GM21447 (cell line): ENCODE data around the gene ARHGAP23.
"Not testable (repeated sequence)": the region's sequence is repeated elsewhere in the genome, so short reads cannot be mapped to it uniquely, and the experiment has no call there.

Experiments
- ATAC-seq: cut with Tn5 transposase; IDR thresholded peaks from one replicate; pipeline ENCODE4 v1.9.1; 2021; ENCODE audit not compliant: unreplicated experiment

ARHGAP23 gene

DNA sequence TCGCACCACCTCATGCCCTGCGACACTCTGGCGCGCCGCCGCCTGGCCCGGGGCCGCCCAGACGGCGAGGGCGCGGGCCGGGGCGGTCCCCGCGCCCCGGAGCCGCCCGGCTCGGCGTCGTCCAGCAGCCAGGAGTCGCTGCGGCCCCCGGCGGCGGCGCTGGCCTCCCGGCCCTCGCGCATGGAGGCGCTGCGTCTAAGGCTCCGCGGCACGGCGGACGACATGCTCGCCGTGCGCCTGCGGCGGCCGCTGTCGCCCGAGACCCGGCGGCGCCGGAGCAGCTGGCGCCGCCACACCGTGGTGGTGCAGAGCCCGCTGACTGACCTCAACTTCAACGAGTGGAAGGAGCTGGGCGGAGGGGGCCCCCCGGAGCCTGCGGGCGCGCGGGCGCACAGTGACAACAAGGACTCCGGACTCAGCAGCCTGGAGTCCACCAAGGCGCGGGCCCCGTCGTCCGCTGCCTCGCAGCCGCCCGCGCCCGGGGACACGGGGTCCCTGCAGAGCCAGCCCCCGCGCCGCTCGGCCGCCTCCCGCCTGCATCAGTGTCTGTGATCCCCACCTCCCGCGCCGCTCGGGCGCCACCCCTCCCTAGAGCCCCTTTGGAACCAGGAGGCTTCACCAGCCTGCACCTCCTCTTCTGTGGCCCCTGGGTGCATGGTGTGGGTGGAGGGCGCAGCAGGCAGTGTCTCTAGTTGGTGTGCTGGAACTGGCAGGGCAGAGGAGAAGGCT, 82.3 kb downstream of the ARHGAP23 start:
- no peak for ATAC-seq

DNA sequence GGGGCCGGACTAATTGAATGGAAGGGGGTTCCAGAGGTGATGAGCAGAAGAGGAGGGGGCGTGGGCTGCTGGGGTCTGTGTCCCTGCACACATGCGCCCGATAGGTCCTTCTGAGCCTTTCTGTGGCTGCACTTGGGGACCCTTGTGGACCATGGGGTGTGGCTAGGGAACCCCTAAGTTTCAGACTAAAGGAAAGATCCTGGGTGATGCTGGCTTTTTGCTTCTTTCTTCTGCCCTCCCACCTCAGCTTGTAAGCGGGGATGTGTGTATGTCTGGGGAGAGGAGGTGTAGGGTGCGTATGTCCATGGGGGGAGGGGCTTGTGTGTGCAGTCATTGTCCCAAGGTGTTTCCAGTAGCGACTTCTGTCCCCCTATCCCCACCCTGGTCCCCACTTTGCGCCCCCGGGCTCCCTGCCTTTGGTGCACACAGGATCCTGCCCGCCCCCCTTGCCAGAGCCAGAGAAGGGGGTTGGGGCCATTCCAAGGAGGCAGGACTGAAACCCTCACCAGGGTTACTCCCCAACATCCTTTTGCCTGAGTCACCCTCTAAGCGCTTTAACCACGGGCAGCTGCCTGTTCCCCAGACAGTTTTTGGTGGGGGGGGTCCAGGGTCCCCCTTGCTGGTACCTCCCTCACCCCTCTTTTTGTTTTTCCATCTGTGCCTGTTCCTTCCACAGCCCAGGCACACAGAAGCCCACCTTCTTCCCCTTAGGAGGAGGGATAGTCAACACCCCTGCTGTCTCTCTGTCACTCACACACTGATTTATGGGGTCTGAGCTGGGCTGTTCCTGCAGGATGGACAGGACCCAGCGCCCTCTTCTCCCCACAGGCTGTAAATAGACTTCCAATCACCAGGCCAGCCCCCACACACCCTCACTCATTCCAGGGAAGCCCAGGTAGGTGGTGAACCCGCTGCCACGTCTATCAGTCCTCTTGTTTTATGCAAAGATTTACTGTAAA, 83.2 kb downstream of the ARHGAP23 start:
- ATAC-seq: no peak

DNA sequence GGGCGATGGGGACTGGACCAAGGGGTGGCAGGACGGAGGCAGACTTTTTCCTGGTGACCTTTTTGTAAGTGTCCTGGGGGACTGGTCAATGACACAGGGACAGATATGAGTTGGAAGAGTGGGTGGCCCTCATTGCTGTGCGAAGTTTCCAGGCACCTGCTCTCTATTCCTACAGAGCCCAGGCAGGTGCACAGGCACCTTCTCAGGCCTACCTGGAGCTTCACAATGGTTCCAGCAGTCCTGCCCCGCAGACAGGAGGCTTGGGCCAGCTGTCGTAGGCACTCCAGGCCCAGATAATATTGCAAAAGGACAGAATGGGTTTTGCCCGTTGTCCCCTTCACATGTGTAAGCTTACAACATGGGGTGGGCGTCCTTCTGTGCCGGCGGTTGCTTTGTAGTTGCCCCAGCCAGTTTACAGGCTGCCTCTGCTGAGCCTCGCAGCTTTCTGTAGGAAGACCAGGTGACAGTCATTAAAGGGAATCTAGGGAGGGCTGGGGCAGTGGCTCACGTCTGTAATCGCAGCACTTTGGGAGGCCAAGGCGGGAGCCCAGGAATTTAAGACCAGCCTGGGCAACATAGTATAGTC, 84.3 kb downstream of the ARHGAP23 start:
- ATAC-seq: no peak

DNA sequence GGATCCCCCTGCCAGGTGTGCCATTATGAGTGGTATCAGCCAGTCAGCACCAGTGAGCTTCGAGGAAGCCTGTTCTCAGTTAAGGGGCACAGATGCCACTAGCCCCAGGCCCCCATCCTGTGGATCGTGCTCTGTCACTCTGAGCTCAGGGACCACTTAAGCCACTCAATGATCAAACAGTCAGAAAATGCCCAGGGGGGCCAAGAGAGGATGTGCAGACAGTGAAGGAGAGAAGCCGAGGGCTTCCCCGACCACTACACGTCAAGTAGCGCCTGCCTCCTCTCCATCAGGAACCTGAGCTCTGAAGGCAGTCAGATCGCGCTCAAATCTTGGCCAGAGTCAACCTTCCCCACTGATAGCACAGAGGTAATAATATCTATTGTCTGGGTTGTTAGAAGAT, 98.3 kb downstream of the ARHGAP23 start:
- ATAC-seq: not testable (repeated sequence)

DNA sequence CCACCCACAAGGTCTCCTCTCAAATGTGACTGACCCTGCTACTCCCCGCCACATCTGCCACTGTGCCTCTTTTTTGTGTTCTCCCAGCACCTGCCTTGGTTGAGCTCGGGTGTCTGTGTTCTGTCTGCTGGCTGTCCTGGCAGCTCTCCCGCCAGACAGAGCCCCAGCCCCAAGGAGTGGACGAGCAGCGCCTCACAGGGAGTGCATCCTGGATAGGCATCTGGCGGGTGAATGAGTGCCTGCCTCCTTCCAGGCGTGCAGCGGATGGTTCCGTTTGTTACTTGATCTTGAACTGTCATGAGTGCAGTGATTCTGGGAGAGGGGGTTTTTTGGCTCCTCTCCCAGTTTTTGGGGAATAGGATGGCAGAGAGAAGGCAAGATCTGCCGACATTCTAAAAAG, 99.9 kb downstream of the ARHGAP23 start:
- not testable (repeated sequence) for ATAC-seq

DNA sequence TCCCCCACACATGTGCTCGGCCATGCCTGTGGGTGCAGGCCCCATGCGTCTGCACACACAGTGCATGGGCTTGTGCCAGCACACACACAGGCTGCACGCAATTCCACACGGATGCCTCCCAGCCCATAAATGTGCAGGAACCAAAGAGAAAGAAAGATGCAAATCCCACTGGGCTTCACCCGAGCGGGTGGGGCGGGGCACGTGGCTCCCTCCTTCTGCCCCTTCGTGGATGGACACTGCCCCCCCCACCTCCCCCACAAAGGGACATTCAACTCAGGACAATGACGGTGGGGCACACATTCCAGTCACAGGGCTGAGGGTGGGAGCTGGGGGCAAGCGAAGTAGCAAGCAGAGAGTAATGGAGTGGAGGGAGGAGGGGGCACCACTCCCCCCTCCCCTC, 102.6 kb downstream of the ARHGAP23 start:
- ATAC-seq: not testable (repeated sequence)

DNA sequence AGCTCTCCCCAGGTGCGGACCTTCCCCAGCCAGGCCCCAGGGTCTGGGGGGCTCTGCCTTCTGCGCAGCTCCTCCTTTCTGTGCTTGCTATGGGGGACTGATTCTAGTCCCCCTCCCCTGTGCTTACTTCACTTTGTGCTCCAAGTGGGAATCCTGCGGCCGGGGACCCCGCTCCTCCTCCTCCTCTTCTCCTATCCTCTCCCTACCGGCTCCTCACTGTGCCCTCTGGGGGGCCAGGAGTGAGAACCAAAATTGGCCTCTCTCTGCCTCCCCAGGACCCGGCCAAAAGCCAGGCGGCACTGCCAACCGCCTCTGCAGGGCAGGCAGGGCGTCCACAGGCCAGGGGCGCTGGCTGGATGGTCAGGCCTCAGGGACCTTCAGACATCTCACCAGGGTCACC, 103.5 kb downstream of the ARHGAP23 start:
- ATAC-seq: not testable (repeated sequence)

DNA sequence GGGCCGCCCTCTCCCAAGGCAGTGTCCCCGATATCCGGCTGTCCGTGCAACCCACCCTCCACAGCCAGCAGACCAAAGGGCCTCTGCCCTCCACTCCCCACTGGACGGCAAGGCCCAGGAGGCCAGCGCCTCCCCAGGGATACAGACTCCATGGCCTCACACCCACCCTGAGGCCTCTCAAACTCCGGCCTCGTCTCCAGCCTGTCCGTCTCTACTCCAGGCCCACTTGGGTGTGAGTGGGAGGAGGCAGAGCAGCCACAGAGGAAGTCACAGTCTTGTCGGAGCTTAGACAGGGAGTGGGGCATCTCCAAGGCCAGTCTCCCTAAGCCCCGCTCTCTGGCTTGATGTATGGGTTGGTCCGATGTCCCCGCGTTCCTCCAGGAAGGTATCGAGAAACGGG, 104.2 kb downstream of the ARHGAP23 start:
- ATAC-seq: no peak

DNA sequence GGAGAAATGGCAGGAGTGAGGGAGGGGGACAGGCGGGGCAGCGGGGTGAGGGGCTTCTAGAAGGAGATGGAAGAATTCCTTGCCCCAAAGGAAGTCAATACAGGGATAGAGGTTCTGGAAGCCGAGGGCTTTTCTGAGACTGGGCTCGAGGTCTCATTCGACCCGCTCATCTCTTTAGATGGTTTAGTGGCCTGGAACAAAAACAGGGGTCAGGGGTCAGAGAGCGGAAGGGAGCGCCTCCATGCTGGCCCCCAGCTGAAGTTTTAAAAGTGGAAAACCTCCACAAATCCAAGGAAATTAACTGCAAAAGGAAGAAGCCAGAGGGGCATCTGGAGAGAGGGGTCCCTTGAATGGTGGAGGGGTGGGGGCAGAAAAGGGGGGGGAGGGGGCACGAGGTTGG, 105.0 kb downstream of the ARHGAP23 start:
- no peak for ATAC-seq

DNA sequence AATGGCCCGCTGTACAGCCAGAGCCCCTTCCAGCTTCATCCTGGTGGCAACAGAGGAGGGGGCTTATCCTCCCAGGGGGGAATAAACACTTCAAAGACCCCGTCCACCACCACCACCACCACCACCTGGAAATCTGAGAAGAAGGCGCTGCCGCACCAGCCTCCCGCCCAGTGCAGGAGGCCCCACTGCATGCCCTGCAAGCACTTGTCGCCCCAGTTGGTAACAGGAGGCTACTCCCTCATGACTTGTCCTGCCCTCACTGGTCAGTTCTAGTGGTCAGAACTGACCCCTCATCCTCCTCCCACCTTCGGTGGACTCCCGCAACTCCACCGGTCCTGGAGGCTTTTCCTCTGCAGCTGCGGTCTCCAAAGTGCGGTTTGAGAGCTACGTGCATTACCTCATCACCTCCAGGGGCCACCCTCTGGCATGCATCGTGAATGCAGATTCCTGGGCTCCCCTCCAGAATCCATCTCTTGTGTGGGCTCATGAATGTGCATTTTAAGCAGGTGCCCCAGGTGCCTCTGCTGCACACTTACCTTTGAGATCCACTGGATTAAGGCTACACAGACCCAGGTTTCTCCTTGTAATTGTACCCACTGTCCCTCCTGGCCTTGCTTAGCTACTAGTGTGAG, 105.7 kb downstream of the ARHGAP23 start:
- no peak for ATAC-seq

DNA sequence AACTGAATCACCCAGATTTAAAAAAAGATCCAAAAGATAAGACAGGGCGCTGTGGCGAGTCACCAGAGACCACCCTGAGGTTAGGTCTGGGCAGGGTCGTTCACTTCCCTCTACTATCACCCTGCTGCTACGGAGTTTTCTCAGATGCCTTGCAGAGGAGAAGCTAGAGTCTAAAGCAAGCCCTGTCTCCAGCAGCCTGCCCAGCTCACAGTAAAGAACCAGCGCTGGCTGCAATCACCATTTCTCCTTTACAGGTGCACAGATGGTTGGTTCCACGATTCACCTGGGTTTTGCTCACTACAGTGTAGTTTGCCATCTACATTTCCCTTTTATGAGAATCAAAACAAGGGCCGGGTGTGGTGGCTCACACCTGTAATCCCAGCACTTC, 106.2 kb downstream of the ARHGAP23 start:
- no peak for ATAC-seq

DNA sequence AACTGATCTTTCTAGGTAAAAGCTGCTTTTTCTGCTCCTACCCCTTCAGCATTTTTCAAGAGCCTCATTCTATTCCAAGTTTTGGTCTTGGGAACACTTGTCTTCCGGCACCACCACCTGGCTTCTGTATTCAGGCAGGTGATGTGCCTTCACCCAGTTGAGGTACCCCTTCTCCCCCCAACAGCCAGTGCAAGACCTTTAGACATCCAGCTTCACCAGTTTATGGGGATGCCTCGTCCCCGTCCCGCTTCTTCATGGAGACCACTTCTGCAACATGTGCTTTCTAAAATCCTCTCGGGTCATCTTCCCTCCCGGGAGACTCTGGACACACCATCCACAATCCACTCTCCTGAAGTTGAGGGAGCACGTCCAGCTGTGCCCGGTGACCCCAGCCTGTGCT, 107.6 kb downstream of the ARHGAP23 start:
- no peak for ATAC-seq

DNA sequence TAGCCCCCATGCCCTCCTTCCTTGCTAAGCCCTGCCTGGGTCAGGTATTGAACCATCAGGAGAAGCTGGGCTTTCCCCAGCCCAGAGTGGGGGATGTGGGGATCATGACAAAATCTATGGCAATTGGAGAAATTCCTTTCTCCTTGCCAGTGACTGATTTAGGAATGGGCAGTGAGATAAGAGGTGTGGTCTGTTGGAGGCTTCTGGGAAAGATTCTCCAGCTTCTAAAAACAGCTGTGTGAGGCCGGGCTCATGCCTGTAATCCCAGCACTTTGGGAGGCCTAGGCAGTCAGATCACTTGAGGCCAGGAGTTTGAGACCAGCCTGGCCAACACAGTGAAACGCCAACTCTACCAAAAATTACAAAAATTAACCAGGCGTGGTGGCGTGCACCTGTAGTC, 108.4 kb downstream of the ARHGAP23 start:
- ATAC-seq: no peak

DNA sequence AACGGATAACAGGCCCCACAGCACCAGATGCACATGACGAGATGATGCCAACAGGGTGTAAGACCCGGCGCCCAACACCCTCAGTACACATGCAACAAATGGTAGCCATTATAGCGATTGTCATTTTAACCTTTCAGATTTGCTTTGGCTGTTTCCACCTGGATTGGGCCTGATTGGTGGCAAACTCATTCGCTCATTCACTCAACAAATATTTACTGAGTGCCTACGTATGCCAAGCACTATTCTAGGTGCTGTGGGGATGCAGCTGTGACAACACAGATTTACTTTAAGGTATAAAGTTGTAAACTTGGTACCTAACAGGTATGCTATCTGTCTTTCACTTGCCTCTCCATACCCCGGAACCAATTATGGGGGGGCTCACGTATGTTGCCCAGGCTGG, 110.6 kb downstream of the ARHGAP23 start:
- no peak for ATAC-seq

DNA sequence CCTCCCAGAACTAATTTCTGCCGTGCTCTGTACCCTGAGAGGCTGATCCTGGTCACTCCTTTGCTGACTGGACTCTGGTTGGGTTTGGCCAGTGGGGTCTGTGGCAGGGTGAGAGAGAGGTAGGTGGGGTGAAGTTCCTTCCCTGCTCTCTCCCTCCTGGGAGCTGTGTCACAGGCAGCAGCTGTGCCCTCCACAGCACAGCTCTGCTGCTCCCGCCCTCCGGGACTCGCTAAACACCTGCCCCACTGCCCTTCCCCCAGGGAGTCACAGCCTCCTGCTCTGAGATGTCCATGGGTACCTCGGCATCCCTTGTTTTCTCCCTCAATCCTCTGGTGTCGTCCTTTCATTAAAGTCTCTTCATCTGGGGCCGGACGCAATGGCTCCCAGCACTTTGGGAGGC, 111.1 kb downstream of the ARHGAP23 start:
- no peak for ATAC-seq

DNA sequence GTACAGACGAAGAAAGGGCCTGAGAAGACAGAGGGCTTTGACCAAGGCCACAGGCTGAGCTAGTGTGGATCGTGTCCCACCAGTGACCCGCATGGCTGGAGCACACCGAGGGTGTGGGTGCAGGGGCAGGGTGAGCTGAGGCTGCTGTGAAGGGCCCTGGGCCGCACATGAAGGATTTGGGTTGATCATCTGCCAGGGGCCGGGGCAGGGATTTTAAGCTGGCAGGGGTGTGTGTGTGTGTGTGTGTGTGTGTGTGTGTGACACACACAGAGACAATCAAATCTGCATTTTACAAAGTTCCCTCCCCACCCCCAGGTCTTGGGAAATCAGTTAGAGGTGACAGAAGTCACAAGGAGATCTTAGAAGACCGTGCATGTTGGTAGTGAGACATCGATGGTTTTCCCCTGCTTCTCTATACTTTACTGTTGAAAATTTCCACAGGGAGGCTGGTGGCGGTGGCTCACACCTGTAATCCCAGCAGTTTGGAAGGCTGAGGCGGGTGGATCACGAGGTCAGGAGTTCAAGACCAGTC, 112.3 kb downstream of the ARHGAP23 start:
- no peak for ATAC-seq

DNA sequence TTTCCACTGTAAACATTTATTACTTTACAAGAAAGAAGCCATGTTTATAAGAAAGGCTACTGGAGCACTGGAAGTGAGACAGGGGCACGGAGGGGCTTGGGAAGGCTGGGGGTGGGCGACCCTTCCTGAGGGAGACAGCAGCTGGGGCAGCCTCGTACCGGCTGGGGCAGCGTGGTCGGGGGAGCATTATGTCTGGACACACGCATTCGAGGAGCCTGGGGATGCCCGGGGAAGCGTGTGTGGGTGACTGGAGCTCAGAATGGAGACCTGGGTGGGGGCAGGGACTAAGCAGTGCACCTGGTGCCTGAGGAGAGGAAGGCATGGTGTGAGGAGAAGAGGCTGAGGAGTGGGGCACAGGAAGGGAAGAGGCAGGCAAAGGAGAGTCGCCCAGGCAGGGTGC, 113.0 kb downstream of the ARHGAP23 start:
- ATAC-seq: no peak

DNA sequence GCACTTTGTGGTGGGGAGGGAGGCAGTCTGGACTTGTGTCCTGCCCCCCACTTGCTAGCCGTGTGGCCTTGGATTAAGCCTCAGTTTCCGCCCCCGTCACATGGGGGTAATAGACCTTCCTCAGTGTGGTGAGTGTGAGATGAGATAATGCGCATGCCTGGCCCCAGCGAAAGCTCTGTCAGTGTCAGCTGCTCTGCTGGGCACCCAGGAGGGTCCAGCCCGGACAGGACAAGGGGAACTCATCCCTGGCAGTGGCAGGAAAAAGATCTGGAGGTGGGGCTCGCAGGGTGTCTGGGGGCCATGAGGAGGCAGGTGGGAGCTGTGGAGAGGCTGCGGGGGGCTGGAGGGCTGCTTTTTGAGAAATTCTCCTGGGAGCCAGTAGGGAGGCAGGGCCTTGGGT, 114.0 kb downstream of the ARHGAP23 start:
- ATAC-seq: no peak

DNA sequence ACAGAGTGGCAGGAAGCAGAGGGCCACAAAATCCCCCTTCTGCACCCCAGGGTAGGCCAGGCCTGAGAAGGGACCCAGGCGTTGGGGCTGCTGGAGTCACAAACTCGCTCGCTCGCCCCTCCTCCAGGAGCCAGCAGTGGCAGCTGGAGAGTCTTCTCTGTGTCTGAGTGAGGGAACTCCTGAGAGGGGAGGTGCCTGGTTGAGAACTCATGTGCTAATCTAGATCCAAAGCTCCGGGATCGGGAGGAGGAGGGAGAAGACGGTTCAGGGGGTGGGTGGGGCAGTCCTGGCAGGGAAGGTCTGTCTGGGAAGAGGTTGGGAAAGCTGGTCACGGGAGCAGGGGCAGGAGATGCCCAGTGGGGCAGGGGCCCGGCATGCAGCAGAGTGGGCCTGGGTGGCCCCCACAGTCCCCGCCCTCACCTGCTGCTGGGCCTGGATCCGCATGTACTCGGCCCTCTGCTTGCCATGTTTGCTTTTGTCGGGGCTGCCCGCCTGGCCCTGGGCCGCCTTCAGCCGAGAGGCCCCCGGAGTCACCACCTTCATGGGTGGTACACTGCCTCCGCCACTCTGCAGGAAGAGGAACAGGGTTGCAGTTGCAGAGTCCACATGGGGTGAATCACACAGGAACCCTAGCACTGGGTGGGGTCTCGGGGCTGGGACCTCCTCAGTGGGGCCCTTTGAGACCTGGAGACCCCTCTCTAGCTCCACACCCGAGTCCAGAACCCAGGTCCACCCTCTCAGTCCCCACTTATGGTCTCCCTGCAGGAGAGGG, 115.3 kb downstream of the ARHGAP23 start:
- no peak for ATAC-seq

DNA sequence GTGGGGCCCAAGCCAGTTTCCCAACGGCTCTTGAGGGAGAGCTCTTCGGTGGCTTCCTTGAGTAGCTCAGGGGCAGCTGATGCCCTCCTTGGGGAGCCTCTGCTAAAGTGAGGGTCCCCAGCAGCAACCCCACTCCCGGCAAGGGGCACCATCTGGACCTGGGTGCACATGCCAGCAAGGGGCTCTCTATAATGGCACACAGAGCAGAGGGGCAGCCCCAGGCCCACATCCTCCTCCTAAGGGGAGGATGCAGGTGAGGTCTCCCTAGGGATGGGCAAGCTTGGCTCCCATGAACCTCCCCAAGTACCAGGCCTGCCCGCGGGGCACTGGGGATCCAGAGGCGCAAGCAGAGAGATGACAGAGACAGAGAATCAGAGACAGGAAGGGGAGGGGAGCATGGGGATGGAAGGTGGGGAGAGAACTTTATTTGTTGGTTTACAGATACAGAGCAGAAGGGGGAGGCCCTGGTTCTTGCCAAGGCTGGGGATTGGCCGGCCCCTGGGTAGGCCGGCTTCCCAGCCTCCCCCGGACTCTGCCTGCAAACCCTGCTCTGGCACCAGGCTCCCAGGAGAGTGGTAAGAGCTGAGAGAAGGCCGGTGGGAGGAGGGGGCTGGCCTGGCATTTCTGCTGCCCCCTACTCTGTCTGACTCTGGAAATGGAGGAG, 116.0 kb downstream of the ARHGAP23 start:
- no peak for ATAC-seq
